Tibial nerve (tissue), 4 donors: ENCODE data around the gene ZNF346. TPM values are rescaled to one million over a fixed set of nuclear protein-coding genes. Genes with fewer than 3 reads are reported as not detected.

Experiments used
- DNase-seq, 2 donors: peaks; one replicate each; pipeline ENCODE4 v3.0.0-alpha.2; 2019; ENCODE audit warnings: low spot score in 2 of 2
- H3K27ac ChIP-seq, 4 donors: fragments of 200-600 bp; sonication (generic) in 3 of 4; one replicate each; pipeline ENCODE4 v1.5.1; 2017 to 2019; ENCODE audit warnings: mild to moderate bottlenecking in 1 of 4
- H3K27me3 ChIP-seq, 2 donors: fragments of 200-600 bp; sonication (generic) in 1 of 2; one replicate each; pipeline versions ENCODE4 v1.5.1 to v1.6.0; 2017 to 2019
- H3K36me3 ChIP-seq, 3 donors: fragments of 200-600 bp; sonication (generic); one replicate each; pipeline ENCODE4 v1.5.1; 2018 to 2019
- H3K4me1 ChIP-seq, 4 donors: fragments of 200-600 bp; sonication (generic) in 3 of 4; one replicate each; pipeline ENCODE4 v1.5.1; 2017 to 2019
- H3K4me3 ChIP-seq, 4 donors: fragments of 200-600 bp; sonication (generic) in 3 of 4; one replicate each; pipeline ENCODE4 v1.5.1; 2017 to 2019; ENCODE audit warnings: mild to moderate bottlenecking in 1 of 4, moderate library complexity in 1 of 4
- H3K9me3 ChIP-seq, 4 donors: fragments of 200-600 bp; sonication (generic) in 3 of 4; one replicate each; pipeline ENCODE4 v1.5.1; 2017 to 2019
- CTCF ChIP-seq, 5 experiments: fragments of 200-600 bp in 3 of 5; fragments of 450-650 bp in 2 of 5; sonication (generic) in 3 of 5; IDR thresholded peaks; one replicate each; pipeline ENCODE4 v1.5.1; 2016 to 2019; ENCODE audit warnings: antibody characterized with exemption in 5 of 5, mild to moderate bottlenecking in 3 of 5, moderate library complexity in 2 of 5
- EP300 ChIP-seq, 2 donors: sonication (generic); formaldehyde crosslinking; IDR thresholded peaks; one replicate each; pipeline ENCODE4 v1.6.1; 2017; ENCODE audit warnings: antibody characterized with exemption in 2 of 2, mild to moderate bottlenecking in 1 of 2
- POLR2A ChIP-seq, 2 donors: fragments of 450-650 bp; IDR thresholded peaks; one replicate each; pipeline ENCODE4 v1.6.1; 2017; ENCODE audit warnings: antibody characterized with exemption in 2 of 2, mild to moderate bottlenecking in 2 of 2, moderate library complexity in 2 of 2
- WGBS, 2 donors: methylation state at CpG; one replicate each; pipeline ENCODE4 v1.1.5; 2018; 5-methylcytosine and 5-hydroxymethylcytosine counted together
- total RNA-seq, 4 donors: library from RNA; depleted of rRNA; stranded (reverse); fragments of >200 nt; gene quantifications; one replicate each; pipeline ENCODE4 v1.1.0, GENCODE V29; 2016

Gene ZNF346
- total RNA-seq, 4 donors from 2014 or later = 17.6 to 24.9 (median 18.8) TPM

- H3K36me3 ChIP-seq = no peaks in the 10 kb centered on the region
- peaks cover 0 to 5% of the 10 kb centered on the region in 2 donors for H3K27me3 ChIP-seq
- 85 to 90% methylated on average over 15 to 31 of the region's 32 CpGs for WGBS, 2 donors
- no peak overlapping the region for H3K27ac ChIP-seq
- H3K9me3 ChIP-seq = no peaks in the 10 kb centered on the region
- DNase-seq = no peak
- H3K4me1 ChIP-seq = peaks cover 0 to 39% (median 9%) of the 10 kb centered on the region in 4 donors
- TF ChIP-seq EP300 (IDR thresholded peaks at IDR 0.05) = no peak
- no peak for TF ChIP-seq CTCF (IDR thresholded peaks at IDR 0.05)
- no peak for TF ChIP-seq POLR2A (IDR thresholded peaks at IDR 0.05)
- no peak overlapping the region for H3K4me3 ChIP-seq
Measured at GRCh38 chr5:177092178-177093081, 69.9 kb downstream of the ZNF346 start.

GRCh38 chr5:177093082-177093712 is 70.7 kb downstream of the ZNF346 start:
- 95 to 97% methylated on average over 36 to 40 of the region's 40 CpGs for WGBS, 2 donors
- H3K27me3 ChIP-seq = no peaks in the 10 kb centered on the region
- no peak for TF ChIP-seq CTCF (IDR thresholded peaks at IDR 0.05)
- TF ChIP-seq POLR2A (IDR thresholded peaks at IDR 0.05) = no peak
- TF ChIP-seq EP300 (IDR thresholded peaks at IDR 0.05) = no peak
- no peak overlapping the region for H3K4me3 ChIP-seq
- H3K36me3 ChIP-seq = no peaks in the 10 kb centered on the region
- peaks cover 0 to 35% (median 7%) of the 10 kb centered on the region in 4 donors for H3K4me1 ChIP-seq
- no peaks in the 10 kb centered on the region for H3K9me3 ChIP-seq
- no peak overlapping the region for H3K27ac ChIP-seq
- no peak for DNase-seq

- H3K27ac ChIP-seq = no peak overlapping the region
Measured at GRCh38 chr5:177093803-177094202, 71.3 kb downstream of the ZNF346 start.

GRCh38 chr5:177094224-177095087 is 72.0 kb downstream of the ZNF346 start:
- Histone ChIP-seq H3K27ac (peak overlapping the region in 1 of 4 donors; percentile 35), H3K4me1 (peaks cover 0 to 31% (median 8%) of the 10 kb centered on the region in 4 donors), H3K27me3 (no peaks in the 10 kb centered on the region), H3K9me3 (no peaks in the 10 kb centered on the region), H3K4me3 (no peak overlapping the region), H3K36me3 (no peaks in the 10 kb centered on the region)
- 42 to 46% methylated on average over 12 of the region's 12 CpGs for WGBS, 2 donors
- DNase-seq = peak; percentile 43 to 73
- TF ChIP-seq CTCF (IDR thresholded peaks at IDR 0.05) = no peak
- peak in 1 of 2 donors; percentile 63 for TF ChIP-seq EP300 (IDR thresholded peaks at IDR 0.05)

More at GRCh38 chr5:177093803-177094202, 71.3 kb downstream of the ZNF346 start:
- no peak for TF ChIP-seq POLR2A (IDR thresholded peaks at IDR 0.05)
- no peak for TF ChIP-seq EP300 (IDR thresholded peaks at IDR 0.05)
- TF ChIP-seq CTCF (IDR thresholded peaks at IDR 0.05) = no peak
- Histone ChIP-seq H3K4me1 (peaks cover 0 to 37% (median 10%) of the 10 kb centered on the region in 4 donors), H3K36me3 (no peaks in the 10 kb centered on the region), H3K27me3 (no peaks in the 10 kb centered on the region), H3K9me3 (no peaks in the 10 kb centered on the region), H3K4me3 (no peak overlapping the region)
- WGBS, 2 donors = 94 to 95% methylated on average over 6 of the region's 6 CpGs
- no peak for DNase-seq
